CD4-positive, alpha-beta T cell (primary cell): ENCODE data around the gene TTLL3. TPM values are rescaled to one million over a fixed set of nuclear protein-coding genes. Genes with fewer than 3 reads are reported as not detected.

Source experiments
- ATAC-seq: fragments of 200-7000 bp; cut with Tn5 transposase; one replicate; pipeline ENCODE4 v1.10.0; 2022; ENCODE audit warnings: mild to moderate bottlenecking; ENCODE audit not compliant: poor library complexity
- CTCF ChIA-PET: fragments of 350-600 bp; sonication (Branson Sonifier 250); formaldehyde crosslinking; loops from one replicate; lab custom pipeline; 2021; ENCODE audit warnings: antibody characterized with exemption, inconsistent platforms; lab: Charles Lee
- POLR2A ChIA-PET: fragments of 350-600 bp; sonication (Branson Sonifier 250); formaldehyde crosslinking; loops from one replicate; lab custom pipeline; 2021; ENCODE audit warnings: antibody characterized with exemption, inconsistent platforms; lab: Charles Lee
- DNase-seq, 14 experiments: peaks; one replicate each; pipeline ENCODE4 v3.0.0-alpha.2; 2013 to 2020; ENCODE audit warnings: mixed read lengths in 2 of 14
- H3K27ac ChIP-seq, 2 donors: one replicate each; pipeline versions ENCODE4 v1.5.1 to v1.7.0; 2013; ENCODE audit warnings: low read length in 2 of 2, low read depth in 1 of 2, mild to moderate bottlenecking in 1 of 2
- H3K27me3 ChIP-seq, 2 experiments: 1 replicate in 1 of 2; 2 replicates in 1 of 2; pipeline versions ENCODE4 v1.6.1 to v1.7.0; 2013; ENCODE audit warnings: low read length in 2 of 2, control low read depth in 1 of 2, mild to moderate bottlenecking in 1 of 2, moderate library complexity in 1 of 2; ENCODE audit not compliant: insufficient read depth in 2 of 2, control insufficient read depth in 1 of 2
- H3K36me3 ChIP-seq: one replicate; pipeline ENCODE4 v1.6.1; 2013; ENCODE audit warnings: low read length, control low read depth; ENCODE audit not compliant: insufficient read depth
- H3K4me1 ChIP-seq: one replicate; pipeline ENCODE4 v1.6.1; 2013; ENCODE audit warnings: low read length, control low read depth; ENCODE audit not compliant: insufficient read depth
- H3K4me3 ChIP-seq: one replicate; pipeline ENCODE4 v1.5.1; 2013; ENCODE audit warnings: mild to moderate bottlenecking, low read length, moderate library complexity
- H3K9me3 ChIP-seq, 2 experiments: 1 replicate in 1 of 2; 2 replicates in 1 of 2; pipeline versions ENCODE4 v1.6.1 to v1.7.0; 2013; ENCODE audit warnings: low read length in 2 of 2, mild to moderate bottlenecking in 2 of 2, control low read depth in 1 of 2, moderate library complexity in 1 of 2; ENCODE audit not compliant: control insufficient read depth in 1 of 2, insufficient read depth in 1 of 2
- H3K27ac Mint-ChIP-seq: one replicate; pipeline ENCODE4 v1.8.0; 2020; ENCODE audit warnings: mixed read lengths
- H3K27me3 Mint-ChIP-seq: one replicate; pipeline ENCODE4 v1.8.0; 2021; ENCODE audit warnings: mixed read lengths
- H3K36me3 Mint-ChIP-seq: one replicate; pipeline ENCODE4 v1.8.0; 2021; ENCODE audit warnings: low read depth, mixed read lengths
- H3K4me1 Mint-ChIP-seq: one replicate; pipeline ENCODE4 v1.8.0; 2021; ENCODE audit warnings: low read depth, mixed read lengths
- H3K4me3 Mint-ChIP-seq: one replicate; pipeline ENCODE4 v1.8.0; 2020; ENCODE audit warnings: mild to moderate bottlenecking, mixed read lengths
- H3K9me3 Mint-ChIP-seq: one replicate; pipeline ENCODE4 v1.8.0; 2020; ENCODE audit warnings: mixed read lengths
- CTCF ChIP-seq: fragments of 200-600 bp; IDR thresholded peaks from one replicate; pipeline ENCODE4 v1.8.0; 2022; ENCODE audit warnings: antibody characterized with exemption, mild to moderate bottlenecking
- intact Hi-C, 2 experiments: fragments of 100-400 bp; cut with DNase I in 1 of 2; cut with micrococcal nuclease in 1 of 2; formaldehyde crosslinking; loops; one replicate each; pipeline versions ENCODE4 v1.15.1 to v1.9.0; 2023 to 2025; cut with DNase I, micrococcal nuclease
- total RNA-seq, 174 experiments: library from RNA in 2 of 174; stranded (reverse) in 2 of 174; gene quantifications; one replicate each; pipeline ENCODE4 v1.2.3 and lab custom pipeline; 2021 to 2026

Gene TTLL3
- total RNA-seq, 2 experiments from 2014 or later = 50.5 to 58.6 TPM

DNA sequence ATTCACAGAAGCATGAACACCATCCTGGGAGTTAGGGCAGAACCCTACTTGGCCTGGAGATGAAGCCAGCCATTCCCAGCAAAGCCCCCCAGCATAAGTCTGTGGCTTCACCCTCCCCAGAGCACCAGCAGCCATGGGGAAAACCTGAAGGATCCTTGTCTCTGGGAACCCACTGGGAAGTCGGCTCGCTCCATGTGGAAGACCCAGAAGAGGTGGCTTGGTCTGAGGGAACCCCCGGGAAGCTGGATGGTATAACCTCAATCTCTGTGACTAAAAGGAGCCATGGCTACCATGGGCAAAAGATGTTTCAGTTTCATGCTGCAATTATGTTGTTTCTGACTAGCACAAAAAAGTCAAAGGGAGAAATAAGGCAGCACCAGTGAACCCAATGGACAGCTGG lies 45.5 kb downstream of the TTLL3 start:
- DNase-seq (no peak), ATAC-seq (no peak)
- H3K9me3 Mint-ChIP-seq = no peaks in the 10 kb centered on the region
- H3K4me3 ChIP-seq = no peak overlapping the region
- H3K36me3 Mint-ChIP-seq = no peaks in the 10 kb centered on the region
- ChIA-PET CTCF (no interaction called here), POLR2A (no interaction called here)
- peaks cover 5% of the 10 kb centered on the region for H3K27me3 Mint-ChIP-seq
- no peaks in the 10 kb centered on the region for H3K36me3 ChIP-seq
- H3K9me3 ChIP-seq = no peaks in the 10 kb centered on the region
- H3K27ac ChIP-seq = no peak overlapping the region
- H3K27ac Mint-ChIP-seq = no peak overlapping the region
- no peak for TF ChIP-seq CTCF
- H3K4me1 ChIP-seq = no peaks in the 10 kb centered on the region
- no peak overlapping the region for H3K4me3 Mint-ChIP-seq
- H3K27me3 ChIP-seq = no peaks in the 10 kb centered on the region
- peaks cover 4% of the 10 kb centered on the region for H3K4me1 Mint-ChIP-seq
- intact Hi-C loops = no loop called here

GRCh38 chr3:9859530-9860025 lies 49.5 kb downstream of the TTLL3 start:
- Histone ChIP-seq H3K4me3 (no peak overlapping the region), H3K9me3 (peaks cover 0 to 8% of the 10 kb centered on the region in 2 experiments), H3K36me3 (no peaks in the 10 kb centered on the region), H3K27ac (no peak overlapping the region), H3K27me3 (peaks cover 11 to 17% of the 10 kb centered on the region in 2 experiments), H3K4me1 (peaks cover 9% of the 10 kb centered on the region)
- no peak for DNase-seq
- H3K4me3 Mint-ChIP-seq = no peak overlapping the region
- peaks cover 9% of the 10 kb centered on the region for H3K27me3 Mint-ChIP-seq
- no peak for ATAC-seq
- H3K4me1 Mint-ChIP-seq = no peaks in the 10 kb centered on the region
- ChIA-PET CTCF (no interaction called here), POLR2A (no interaction called here)
- H3K36me3 Mint-ChIP-seq = no peaks in the 10 kb centered on the region
- H3K27ac Mint-ChIP-seq = no peak overlapping the region
- H3K9me3 Mint-ChIP-seq = no peaks in the 10 kb centered on the region
- no peak for TF ChIP-seq CTCF
- intact Hi-C loops = no loop called here

DNA sequence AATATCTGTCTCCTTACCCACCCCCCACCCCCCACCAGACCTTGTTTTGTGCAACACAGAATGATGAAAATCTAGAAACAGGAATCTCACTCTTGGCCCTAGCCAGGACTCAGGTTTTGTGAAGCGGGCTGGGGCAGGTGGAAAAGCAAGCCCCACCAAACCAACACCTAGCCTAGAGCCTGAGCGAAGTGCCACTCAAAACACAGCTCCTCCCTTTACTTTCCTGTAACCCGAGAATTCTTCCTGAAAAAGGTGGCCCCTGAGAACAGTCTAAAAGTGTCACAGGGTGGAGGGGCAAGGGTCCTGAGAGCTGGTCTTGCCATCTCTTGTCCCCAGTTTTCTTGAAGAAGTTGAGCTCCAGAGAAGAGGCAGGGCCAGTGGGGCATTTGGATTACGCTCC lies 51.1 kb downstream of the TTLL3 start:
- intact Hi-C loops = no loop called here
- no peaks in the 10 kb centered on the region for H3K4me1 Mint-ChIP-seq
- H3K27ac Mint-ChIP-seq = no peak overlapping the region
- Histone ChIP-seq H3K27ac (no peak overlapping the region), H3K36me3 (no peaks in the 10 kb centered on the region), H3K9me3 (peaks cover 0 to 8% of the 10 kb centered on the region in 2 experiments), H3K4me3 (no peak overlapping the region), H3K27me3 (peaks cover 11 to 17% of the 10 kb centered on the region in 2 experiments), H3K4me1 (peaks cover 9% of the 10 kb centered on the region)
- ChIA-PET CTCF (no interaction called here), POLR2A (no interaction called here)
- DNase-seq (no peak), ATAC-seq (no peak)
- H3K36me3 Mint-ChIP-seq = no peaks in the 10 kb centered on the region
- no peak overlapping the region for H3K4me3 Mint-ChIP-seq
- no peaks in the 10 kb centered on the region for H3K9me3 Mint-ChIP-seq
- TF ChIP-seq CTCF = no peak
- H3K27me3 Mint-ChIP-seq = peaks cover 9% of the 10 kb centered on the region
